H1 (cell line): ENCODE results near the gene VPS13D. TPM values are rescaled to one million over a fixed set of nuclear protein-coding genes. Genes with fewer than 3 reads are reported as not detected.

ENCODE experiments used
- CTCF ChIA-PET: fragments of 300-600 bp; sonication (Branson Sonifier 250); formaldehyde crosslinking; loops from one replicate; lab custom pipeline; 2021; ENCODE audit not compliant: partially characterized antibody; lab: Charles Lee
- POLR2A ChIA-PET: fragments of 300-600 bp; sonication (Branson Sonifier 250); formaldehyde crosslinking; loops from one replicate; lab custom pipeline; 2021; ENCODE audit warnings: inconsistent platforms; ENCODE audit not compliant: partially characterized antibody; lab: Charles Lee
- DNase-seq, 2 experiments: peaks; one replicate each; pipeline versions ENCODE4 v3.0.0 to v3.0.0-alpha.2; 2010 to 2022; ENCODE audit warnings: low spot score in 2 of 2, low read depth in 1 of 2, mixed read lengths in 1 of 2
- FAIRE-seq: peaks from 2 replicates; lab custom pipeline; 2011; peaks lifted over from hg19 to GRCh38; lab: Jason Lieb, UNC
- H2AFZ ChIP-seq: 2 replicates; pipeline ENCODE4 v1.8.1; 2012; ENCODE audit warnings: low read length, inconsistent platforms
- H2AK5ac ChIP-seq: 2 replicates; pipeline ENCODE4 v1.6.1; 2013; ENCODE audit warnings: low read depth, low read length
- H2BK120ac ChIP-seq: replicated peaks from 2 replicates; pipeline ENCODE3; 2013; ENCODE audit warnings: low read depth, low read length, inconsistent platforms
- H2BK12ac ChIP-seq: 2 replicates; pipeline ENCODE4 v1.6.1; 2013; ENCODE audit warnings: low read depth, low read length
- H2BK15ac ChIP-seq: 2 replicates; pipeline ENCODE4 v1.6.1; 2013; ENCODE audit warnings: low read length
- H2BK20ac ChIP-seq: 2 replicates; pipeline ENCODE4 v1.6.1; 2013; ENCODE audit warnings: low read length
- H2BK5ac ChIP-seq: 2 replicates; pipeline ENCODE4 v1.6.1; 2013; ENCODE audit warnings: low read depth, low read length
- H3K14ac ChIP-seq: 2 replicates; pipeline ENCODE4 v1.6.1; 2013; ENCODE audit warnings: inconsistent platforms; ENCODE audit not compliant: insufficient read length
- H3K18ac ChIP-seq: 2 replicates; pipeline ENCODE4 v1.6.1; 2013; ENCODE audit warnings: low read length; ENCODE audit errors: extremely low read depth
- H3K23ac ChIP-seq: 2 replicates; pipeline ENCODE4 v1.6.1; 2013; ENCODE audit warnings: inconsistent platforms; ENCODE audit not compliant: insufficient read length
- H3K23me2 ChIP-seq: 2 replicates; pipeline ENCODE4 v1.6.1; 2013; ENCODE audit warnings: low read depth, low read length
- H3K27ac ChIP-seq: 2 replicates; pipeline ENCODE4 v1.6.1; 2011; ENCODE audit warnings: low read depth, low read length, inconsistent platforms
- H3K27me3 ChIP-seq, 4 experiments: replicated peaks in 1 of 4; 1 replicate in 1 of 4; 2 replicates in 3 of 4; pipeline versions ENCODE4 v1.6.1 to v1.8.1; 2011 to 2013; ENCODE audit warnings: low read length in 3 of 4, mild to moderate bottlenecking in 3 of 4, inconsistent platforms in 2 of 4, mixed read lengths in 2 of 4, moderate library complexity in 1 of 4; ENCODE audit not compliant: control insufficient read depth in 3 of 4, insufficient read depth in 3 of 4; ENCODE audit errors: extremely low read depth in 1 of 4
- H3K36me3 ChIP-seq, 4 experiments: 2 replicates each; pipeline versions ENCODE4 v1.6.1 to v1.8.1; 2011 to 2013; ENCODE audit warnings: mild to moderate bottlenecking in 4 of 4, low read length in 3 of 4, moderate library complexity in 2 of 4, control low read depth in 1 of 4, inconsistent platforms in 1 of 4; ENCODE audit not compliant: insufficient read depth in 4 of 4, control insufficient read depth in 2 of 4
- H3K4ac ChIP-seq: replicated peaks from 2 replicates; pipeline ENCODE3; 2013; ENCODE audit warnings: low read length, low read depth, mixed read lengths, inconsistent platforms; ENCODE audit not compliant: insufficient read length
- H3K4me1 ChIP-seq, 4 experiments: replicated peaks in 1 of 4; 1 replicate in 1 of 4; 2 replicates in 3 of 4; pipeline versions ENCODE4 v1.6.1 to v1.8.1; 2011 to 2013; ENCODE audit warnings: low read length in 3 of 4, inconsistent platforms in 2 of 4, mixed read lengths in 1 of 4; ENCODE audit not compliant: insufficient read depth in 4 of 4, control insufficient read depth in 3 of 4
- H3K4me2 ChIP-seq, 2 experiments: 2 replicates each; pipeline versions ENCODE4 v1.6.1 to v1.8.1; 2011 to 2013; ENCODE audit warnings: low read depth in 2 of 2, low read length in 2 of 2, control low read depth in 1 of 2, inconsistent platforms in 1 of 2, mild to moderate bottlenecking in 1 of 2; ENCODE audit not compliant: insufficient read depth in 1 of 2
- H3K4me3 ChIP-seq, 4 experiments: fragments of 200-600, 300-600 bp in 1 of 4; sonication (generic), shearing (Covaris generic), sonication (Bioruptor Twin) in 1 of 4; 2 replicates each; pipeline versions ENCODE4 v1.5.1 to v1.8.1; 2011 to 2016; ENCODE audit warnings: low read length in 4 of 4, low read depth in 3 of 4, control low read depth in 2 of 4, inconsistent platforms in 2 of 4, mild to moderate bottlenecking in 2 of 4, mixed read lengths in 1 of 4, moderate library complexity in 1 of 4; ENCODE audit not compliant: insufficient read depth in 2 of 4; ENCODE audit errors: extremely low read depth in 1 of 4
- H3K56ac ChIP-seq: replicated peaks from 2 replicates; pipeline ENCODE3; 2013; ENCODE audit warnings: low read depth, mild to moderate bottlenecking, mixed read lengths, low read length, inconsistent platforms; ENCODE audit not compliant: insufficient read length
- H3K79me1 ChIP-seq: 2 replicates; pipeline ENCODE4 v1.6.1; 2013; ENCODE audit warnings: low read depth, low read length, control low read depth
- H3K79me2 ChIP-seq, 2 experiments: 2 replicates each; pipeline versions ENCODE4 v1.6.1 to v1.8.1; 2012 to 2013; ENCODE audit warnings: low read length in 2 of 2, mild to moderate bottlenecking in 2 of 2, inconsistent platforms in 1 of 2; ENCODE audit not compliant: insufficient read depth in 2 of 2, control insufficient read depth in 1 of 2
- H3K9ac ChIP-seq, 4 experiments: replicated peaks in 1 of 4; 1 replicate in 1 of 4; 2 replicates in 3 of 4; pipeline versions ENCODE4 v1.6.1 to v1.8.1; 2011 to 2013; ENCODE audit warnings: low read depth in 3 of 4, low read length in 3 of 4, control low read depth in 2 of 4, mild to moderate bottlenecking in 2 of 4, moderate library complexity in 2 of 4, inconsistent platforms in 1 of 4; ENCODE audit errors: extremely low read depth in 1 of 4
- H3K9me3 ChIP-seq, 2 experiments: 2 replicates each; pipeline versions ENCODE4 v1.6.1 to v1.8.1; 2012 to 2013; ENCODE audit warnings: mild to moderate bottlenecking in 2 of 2, moderate library complexity in 2 of 2, control low read depth in 1 of 2, inconsistent platforms in 1 of 2, low read depth in 1 of 2, low read length in 1 of 2, mixed read lengths in 1 of 2; ENCODE audit not compliant: insufficient read depth in 2 of 2
- H4K20me1 ChIP-seq, 2 experiments: replicated peaks in 1 of 2; 2 replicates each; pipeline versions ENCODE3 to v1.8.1; 2011 to 2013; ENCODE audit warnings: inconsistent platforms in 2 of 2, low read length in 2 of 2, mild to moderate bottlenecking in 1 of 2; ENCODE audit not compliant: insufficient read depth in 2 of 2, control insufficient read depth in 1 of 2
- H4K5ac ChIP-seq: 2 replicates; pipeline ENCODE4 v1.6.1; 2013; ENCODE audit warnings: low read length, low read depth, mixed read lengths, inconsistent platforms; ENCODE audit not compliant: insufficient read length
- H4K8ac ChIP-seq: 2 replicates; pipeline ENCODE4 v1.8.0; 2013; ENCODE audit warnings: mild to moderate bottlenecking, moderate library complexity, low read length, inconsistent platforms; ENCODE audit not compliant: insufficient read depth; ENCODE audit errors: extremely low read depth
- H4K91ac ChIP-seq: replicated peaks from 2 replicates; pipeline ENCODE3; 2013; ENCODE audit warnings: low read length, mixed read lengths, inconsistent platforms; ENCODE audit not compliant: insufficient read length
- BACH1 ChIP-seq: IDR thresholded peaks from 2 replicates; pipeline ENCODE4 v1.6.1; 2012; ENCODE audit warnings: low read length, improper control_type of control experiment
- BCL11A ChIP-seq, 2 experiments: IDR thresholded peaks; one replicate each; pipeline ENCODE4 v1.6.1; 2011; ENCODE audit warnings: low read depth in 2 of 2, low read length in 2 of 2, mild to moderate bottlenecking in 2 of 2
- CHD2 ChIP-seq: IDR thresholded peaks from 2 replicates; pipeline ENCODE4 v1.6.1; 2012; ENCODE audit warnings: low read length, improper control_type of control experiment
- E2F6 ChIP-seq: IDR thresholded peaks from 2 replicates; pipeline ENCODE4 v1.6.1; 2012; ENCODE audit warnings: inconsistent platforms
- HDAC6 ChIP-seq: IDR thresholded peaks from one replicate; pipeline ENCODE4 v1.7.1; 2012; ENCODE audit warnings: low read depth, mild to moderate bottlenecking, inconsistent platforms, low read length, moderate library complexity
- JUN ChIP-seq: IDR thresholded peaks from 2 replicates; pipeline ENCODE4 v1.6.1; 2011; ENCODE audit warnings: low read depth, mild to moderate bottlenecking, improper control_type of control experiment, low read length
- RAD21 ChIP-seq, 2 experiments: IDR thresholded peaks in 1 of 2; conservative IDR thresholded peaks in 1 of 2; 2 replicates each; pipeline ENCODE4 v1.6.1; 2011; ENCODE audit warnings: low read depth in 2 of 2, low read length in 2 of 2, improper control_type of control experiment in 1 of 2, inconsistent platforms in 1 of 2, mild to moderate bottlenecking in 1 of 2, moderate library complexity in 1 of 2
- RBBP5 ChIP-seq: IDR thresholded peaks from 2 replicates; pipeline ENCODE4 v1.7.1; 2012; ENCODE audit warnings: low read depth, mild to moderate bottlenecking, inconsistent platforms, low read length, moderate library complexity, borderline replicate concordance
- RXRA ChIP-seq: IDR thresholded peaks from 2 replicates; pipeline ENCODE4 v1.6.1; 2011; ENCODE audit warnings: low read depth, mild to moderate bottlenecking, low read length, moderate library complexity; ENCODE audit not compliant: insufficient read depth
- WGBS, 2 experiments: shearing (Covaris generic) in 1 of 2; methylation state at CpG; one replicate each; pipeline versions ENCODE4 v1.1.6 to v1.1.7; 2013 to 2015; ENCODE audit warnings: low lambda C conversion rate in 2 of 2, mixed read lengths in 2 of 2, inconsistent platforms in 1 of 2, low coverage in 1 of 2, missing lambda C conversion rate in 1 of 2; ENCODE audit not compliant: insufficient replicate concordance in 2 of 2, insufficient coverage in 1 of 2, insufficient read length in 1 of 2; ENCODE audit errors: extremely low coverage in 1 of 2, missing lambda C conversion rate in 1 of 2; 5-methylcytosine and 5-hydroxymethylcytosine counted together
- polyA plus RNA-seq, 7 experiments: library from polyadenylated mRNA; depleted of rRNA in 3 of 7; stranded (reverse) in 5 of 7; unstranded in 2 of 7; fragments of >200 nt in 5 of 7; fragments of 200-250 nt in 2 of 7; gene quantifications; 1 replicate in 5 of 7; 2 replicates in 1 of 7; 4 replicates in 1 of 7; pipeline versions ENCODE4 v1.2.1 to v1.2.3, GENCODE V29; 2011 to 2013; ENCODE audit warnings: missing spikeins in 2 of 7, mixed read lengths in 2 of 7
- total RNA-seq: library from RNA; stranded (reverse); fragmentation: NEBNext Ultra II Directional; extraction: Animal tissue kit (Norgen Biotek cat#: 25700); gene quantifications from 2 replicates; pipeline ENCODE4 v1.2.1, GENCODE V29; 2021
- TF ChIP-seq, protein P1 (sequence below): IDR thresholded peaks from 2 replicates; pipeline ENCODE4 v1.6.1; 2012; ENCODE audit warnings: low read length, inconsistent platforms

VPS13D gene
- total and polyA plus RNA-seq, 2 of the 8 experiments (the other 6 are each of a cell fraction or from before 2014, with no cell fraction given): 10.9 to 31.2 TPM

DNA sequence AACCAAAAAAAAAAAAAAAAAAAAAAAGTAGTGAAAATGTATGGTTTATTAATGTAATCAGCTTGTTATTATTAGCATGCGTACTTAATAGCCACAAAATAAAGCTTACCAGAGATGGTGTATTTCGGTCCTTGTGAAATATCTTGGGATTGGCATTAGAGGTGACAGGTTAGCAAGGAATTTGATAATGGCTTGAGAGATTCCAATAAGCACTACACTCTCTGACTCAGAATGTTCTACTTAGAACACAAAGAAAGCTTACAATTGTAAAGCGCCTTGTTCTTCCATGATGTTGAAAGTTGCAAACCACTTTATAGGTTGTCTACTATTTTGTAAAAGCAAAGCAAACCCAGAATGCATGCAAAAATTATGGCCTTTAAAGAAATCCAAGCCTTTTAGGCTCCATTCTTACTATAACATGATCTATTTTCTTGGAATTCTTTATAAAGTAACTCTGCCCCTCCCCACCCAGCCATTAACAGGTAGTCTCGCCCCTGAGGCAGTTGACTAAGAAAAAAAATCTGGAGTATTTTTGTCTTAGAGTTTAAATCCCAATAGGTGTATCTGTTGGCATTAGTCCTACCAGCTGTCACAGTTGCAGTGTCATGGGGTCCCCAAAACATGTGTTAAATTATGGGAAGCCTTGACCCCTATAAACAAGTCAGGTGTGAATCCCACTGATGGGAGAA lies 259.0 kb downstream of the VPS13D start:
- Histone ChIP-seq H4K8ac (no peak overlapping the region), H3K27ac (no peak overlapping the region), H3K4me1 (no peaks in the 10 kb centered on the region; a peak in 1 of 7 replicates), H3K9ac (no peak overlapping the region), H3K4me2 (no peak overlapping the region), H2BK120ac (no peak overlapping the region), H3K79me1 (no peaks in the 10 kb centered on the region), H3K23me2 (no peaks in the 10 kb centered on the region), H3K4me3 (no peak overlapping the region), H2AFZ (no peak overlapping the region), H4K91ac (no peak overlapping the region), H3K4ac (no peak overlapping the region), H4K5ac (no peak overlapping the region), H3K79me2 (no peaks in the 10 kb centered on the region), H2BK20ac (no peak overlapping the region), H2BK15ac (no peak overlapping the region), H3K14ac (no peak overlapping the region), H3K27me3 (no peaks in the 10 kb centered on the region), H3K56ac (no peak overlapping the region), H2AK5ac (no peak overlapping the region), H3K23ac (no peak overlapping the region), H4K20me1 (no peaks in the 10 kb centered on the region), H2BK12ac (no peak overlapping the region), H3K18ac (no peak overlapping the region), H3K36me3 (peaks cover 0 to 19% (median 2%) of the 10 kb centered on the region in 4 experiments; a peak in 2 of 8 replicates), H2BK5ac (no peak overlapping the region), H3K9me3 (peaks cover 21% of the 10 kb centered on the region in 2 experiments)
- CTCF ChIA-PET: no interaction called here
- WGBS, 2 experiments: 78% methylated on average over 4 of the region's 4 CpGs; no CpG with 5 or more reads in 1 of the 2 experiments
- POLR2A ChIA-PET: no interaction called here
- no peak for DNase-seq
- no peak for FAIRE-seq
- TF ChIP-seq RXRA (no peak), JUN (no peak), RAD21 (IDR thresholded peaks at IDR 0.05 in 1 of 2, conservative IDR thresholded peaks at IDR 0.05 in 1 of 2; ENCODE audit: low read depth in 2 of 2, low read length in 2 of 2) (no peak), E2F6 (no peak), BACH1 (no peak), CHD2 (no peak), RBBP5 (no peak), HDAC6 (no peak), BCL11A (IDR thresholded peaks at IDR 0.05; ENCODE audit: low read depth in 2 of 2, low read length in 2 of 2) (no peak)
- TF ChIP-seq, protein P1, sequence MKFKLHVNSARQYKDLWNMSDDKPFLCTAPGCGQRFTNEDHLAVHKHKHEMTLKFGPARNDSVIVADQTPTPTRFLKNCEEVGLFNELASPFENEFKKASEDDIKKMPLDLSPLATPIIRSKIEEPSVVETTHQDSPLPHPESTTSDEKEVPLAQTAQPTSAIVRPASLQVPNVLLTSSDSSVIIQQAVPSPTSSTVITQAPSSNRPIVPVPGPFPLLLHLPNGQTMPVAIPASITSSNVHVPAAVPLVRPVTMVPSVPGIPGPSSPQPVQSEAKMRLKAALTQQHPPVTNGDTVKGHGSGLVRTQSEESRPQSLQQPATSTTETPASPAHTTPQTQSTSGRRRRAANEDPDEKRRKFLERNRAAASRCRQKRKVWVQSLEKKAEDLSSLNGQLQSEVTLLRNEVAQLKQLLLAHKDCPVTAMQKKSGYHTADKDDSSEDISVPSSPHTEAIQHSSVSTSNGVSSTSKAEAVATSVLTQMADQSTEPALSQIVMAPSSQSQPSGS: no peak
